DMS153 treated with DMSO at 0.1 percent for 48 hours (cell line): ENCODE measurements around the gene GAL3ST2.
A peak's percentile ranks its signal among the peaks of the same experiment; 100 is the strongest.
"Not testable (repeated sequence)": the region's sequence is repeated elsewhere in the genome, so short reads cannot be mapped to it uniquely, and the experiment has no call there.

ENCODE experiments used
- DNase-seq: peaks from one replicate; lab custom pipeline; 2025; ENCODE audit not compliant: unreplicated experiment; lab: John Stamatoyannopoulos, UW

The GAL3ST2 gene

GRCh38 chr2:241776336-241777169 lies at the start of gene GAL3ST2:
Gene GAL3ST2 (plus strand): TSS chr2:241776822. CDS start chr2:241776956, 134 bp downstream.
- DNase-seq = no peak

GRCh38 chr2:241728000-241728399 lies 48.6 kb upstream of the GAL3ST2 start:
- DNase-seq = no peak

- DNase-seq = no peak
Measured at GRCh38 chr2:241728627-241729026, 48.0 kb upstream of the GAL3ST2 start.

DNA sequence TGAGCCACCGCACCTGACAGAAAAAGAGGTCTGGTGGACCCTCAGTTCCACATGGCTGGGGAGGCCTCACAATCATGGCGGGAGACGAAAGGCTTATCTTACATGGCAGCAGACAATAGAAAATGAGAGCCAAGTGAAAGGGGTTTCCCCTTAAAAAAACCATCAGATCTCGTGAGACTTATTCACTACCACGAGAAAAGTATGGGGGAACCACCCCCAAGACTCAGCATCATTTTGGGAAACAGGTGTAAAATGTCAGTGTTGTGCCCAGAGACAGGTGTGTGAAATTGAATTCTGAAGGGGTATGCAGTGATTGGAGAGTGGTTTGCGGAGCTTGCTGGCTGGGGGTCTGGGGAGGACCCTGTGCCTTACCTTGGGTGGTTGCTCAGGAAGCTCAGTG lies 46.8 kb upstream of the GAL3ST2 start:
- no peak for DNase-seq

DNA sequence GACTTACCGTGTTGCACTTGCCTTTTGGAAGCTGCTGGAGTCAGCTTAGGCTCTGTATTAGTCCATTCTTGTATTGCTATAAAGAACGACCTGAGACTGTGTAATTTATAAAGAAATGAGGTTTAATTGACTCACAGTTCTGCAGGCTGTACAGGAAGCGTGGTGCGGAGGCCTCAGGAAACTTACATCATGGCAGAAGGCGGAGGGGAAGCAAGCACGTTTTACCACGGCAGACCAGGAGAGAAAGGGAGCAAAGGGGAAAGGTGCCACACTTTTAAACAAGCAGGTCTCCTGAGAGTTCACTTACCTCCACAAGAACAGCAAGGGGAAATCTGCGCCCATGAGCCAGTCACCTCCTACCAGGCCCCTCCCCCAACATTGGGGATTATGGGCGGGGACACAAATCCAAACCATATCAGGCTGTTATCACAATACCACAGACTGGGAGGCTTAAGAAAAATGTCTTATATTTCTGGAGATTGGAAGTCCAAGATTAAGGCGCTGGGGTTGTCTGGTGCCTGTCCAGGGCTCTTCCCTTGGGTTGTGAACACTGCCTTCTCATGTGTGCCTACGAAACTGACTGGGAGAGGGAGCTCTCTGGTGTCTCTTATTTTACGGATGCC lies 45.8 kb upstream of the GAL3ST2 start:
- no peak for DNase-seq

DNA sequence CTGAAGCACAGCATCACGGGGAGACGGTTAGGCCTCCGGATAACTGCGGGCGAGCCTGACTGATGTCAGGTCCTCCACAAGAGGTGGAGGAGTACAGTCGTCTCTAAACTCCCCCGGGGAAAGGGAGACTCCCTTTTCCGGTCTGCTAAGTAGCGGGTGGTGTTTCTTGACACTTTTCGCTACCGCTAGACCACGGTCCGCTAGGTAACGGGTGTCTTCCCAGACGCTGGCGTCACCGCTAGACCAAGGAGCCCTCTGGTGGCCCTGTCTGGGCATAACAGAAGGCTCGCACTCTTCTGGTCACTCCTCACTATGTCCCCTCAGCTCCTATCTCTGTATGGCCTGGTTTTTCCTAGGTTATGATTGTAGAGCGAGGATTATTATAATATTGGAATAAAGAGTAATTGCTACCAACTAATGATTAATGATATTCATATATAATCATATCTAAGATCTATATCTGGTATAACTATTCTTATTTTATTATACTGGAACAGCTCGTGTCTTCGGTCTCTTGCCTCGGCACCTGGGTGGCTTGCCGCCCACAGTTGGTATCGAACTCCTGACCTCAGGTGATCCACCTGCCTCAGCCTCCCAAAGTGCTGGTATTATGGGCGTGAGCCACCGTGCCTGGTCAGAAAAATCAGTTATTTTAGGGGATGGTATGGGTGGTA lies 44.0 kb upstream of the GAL3ST2 start:
- DNase-seq = not testable (repeated sequence)

GRCh38 chr2:241733391-241734207 lies 43.0 kb upstream of the GAL3ST2 start:
- no peak for DNase-seq

DNA sequence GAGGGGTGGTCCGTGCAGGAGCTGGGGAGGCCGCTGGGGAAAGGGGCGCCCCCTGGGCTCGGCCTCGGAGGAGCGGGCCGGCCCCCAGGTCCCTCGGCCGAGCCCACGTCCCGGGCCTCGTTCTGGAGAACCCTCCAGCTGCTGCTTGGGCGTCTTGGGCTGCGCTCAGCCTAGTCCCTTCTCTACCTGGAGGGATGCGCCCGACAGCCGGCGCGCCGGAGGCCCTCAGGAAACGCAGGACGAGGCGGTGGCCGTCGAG lies 42.5 kb upstream of the GAL3ST2 start:
- DNase-seq = no peak

DNA sequence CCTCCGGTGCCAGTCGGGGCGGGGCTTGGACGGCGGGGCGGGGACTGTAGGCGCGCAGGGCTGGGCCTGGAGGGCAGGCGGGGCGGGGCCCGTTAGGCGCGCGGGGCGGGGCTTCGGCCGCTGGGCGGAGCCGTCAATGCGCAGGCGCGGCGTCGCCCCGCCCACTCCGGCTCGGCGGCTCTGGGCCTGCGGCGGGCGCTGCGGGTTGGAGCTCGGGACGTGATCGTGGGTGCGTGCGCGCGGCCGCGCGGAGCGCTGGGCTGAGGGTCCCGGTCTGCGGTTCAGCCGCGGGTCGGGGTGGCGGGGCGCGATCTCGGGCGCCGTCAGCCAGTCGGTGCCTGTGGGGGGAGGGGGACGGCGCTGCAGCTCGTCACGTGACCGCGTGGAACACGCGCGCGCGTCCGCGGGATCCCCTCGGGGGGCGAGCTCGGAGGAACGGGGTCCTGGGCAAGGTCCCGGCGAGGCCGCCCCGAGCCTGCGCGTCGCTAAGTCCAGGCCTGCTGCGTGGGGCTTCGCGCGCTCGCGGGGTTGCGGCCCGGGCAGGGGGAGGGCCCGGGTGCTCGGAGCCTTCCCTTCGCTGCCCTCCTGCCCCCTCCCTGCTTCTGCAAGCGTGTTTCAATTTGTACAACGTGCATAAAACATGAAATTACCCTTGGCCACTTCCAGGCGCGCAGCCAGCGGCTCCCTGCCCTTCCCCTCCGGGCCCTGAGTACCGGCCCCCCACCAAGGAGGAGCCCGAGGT lies 42.0 kb upstream of the GAL3ST2 start, which contains the start of gene D2HGDH:
Gene D2HGDH, plus strand, starts transcription at position 164 of the 742 bp plus-strand sequence. CDS start 595 bp downstream, outside the sequence.
- peak; percentile 70 for DNase-seq

GRCh38 chr2:241736111-241736510 lies 40.5 kb upstream of the GAL3ST2 start:
- DNase-seq = no peak

DNA sequence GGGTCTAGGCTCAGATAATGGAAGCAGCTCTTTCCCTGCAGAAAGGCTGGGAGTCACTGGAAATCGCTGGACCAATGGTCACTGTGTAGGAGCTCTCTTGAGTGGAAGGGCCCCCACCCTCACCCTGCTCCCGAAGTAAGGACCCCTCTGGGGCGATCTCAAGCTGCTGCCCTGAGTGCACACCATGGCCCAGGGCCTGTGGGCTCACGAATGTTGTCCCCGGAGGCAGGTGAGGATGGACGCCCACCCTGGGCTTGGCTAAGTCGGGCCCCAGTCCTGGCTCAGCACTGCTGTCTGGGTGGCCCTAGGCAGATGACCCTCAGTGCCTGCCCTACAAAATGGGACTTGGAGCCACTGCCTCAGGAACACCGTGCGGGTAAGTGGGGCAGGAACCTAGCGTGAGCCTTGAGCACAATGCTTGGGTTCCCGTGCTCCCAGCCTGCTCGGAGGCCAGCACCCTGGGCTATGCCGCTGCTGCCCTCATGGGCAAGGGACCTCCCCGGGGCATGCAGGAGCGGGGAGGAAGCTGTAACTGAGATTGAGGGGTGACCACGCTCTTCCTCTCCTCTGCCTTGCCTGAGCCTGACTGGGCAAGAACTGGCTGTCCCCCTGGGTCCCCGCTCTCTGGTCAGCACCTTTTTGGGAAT lies 38.5 kb upstream of the GAL3ST2 start:
- DNase-seq = no peak

GRCh38 chr2:241739177-241739576 lies 37.4 kb upstream of the GAL3ST2 start:
- no peak for DNase-seq

DNA sequence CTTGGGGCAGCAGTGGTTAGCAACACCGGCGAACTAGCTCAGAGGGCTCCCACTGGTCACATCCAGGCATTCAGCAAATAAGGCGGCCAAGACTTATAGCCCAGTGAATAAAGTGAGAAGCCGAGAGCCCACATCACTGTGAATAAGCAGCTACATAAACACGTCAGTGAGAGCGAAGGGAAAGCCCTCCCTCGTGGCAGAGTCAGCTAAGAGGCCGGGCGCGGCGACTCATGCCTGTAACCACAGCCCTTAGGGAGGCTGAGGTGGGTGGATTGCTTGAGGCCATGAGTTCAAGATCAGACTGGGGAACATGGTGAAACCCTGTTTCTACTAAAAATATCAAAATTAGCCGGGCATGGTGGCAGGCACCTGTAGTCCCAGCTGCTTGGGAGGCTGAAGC lies 37.0 kb upstream of the GAL3ST2 start:
- no peak for DNase-seq

GRCh38 chr2:241741016-241741415 lies 35.6 kb upstream of the GAL3ST2 start:
- no peak for DNase-seq

- DNase-seq = no peak
Measured at GRCh38 chr2:241742320-241742939, 34.2 kb upstream of the GAL3ST2 start.

- DNase-seq = not testable (repeated sequence)
Measured at GRCh38 chr2:241743008-241743407, 33.6 kb upstream of the GAL3ST2 start.

DNA sequence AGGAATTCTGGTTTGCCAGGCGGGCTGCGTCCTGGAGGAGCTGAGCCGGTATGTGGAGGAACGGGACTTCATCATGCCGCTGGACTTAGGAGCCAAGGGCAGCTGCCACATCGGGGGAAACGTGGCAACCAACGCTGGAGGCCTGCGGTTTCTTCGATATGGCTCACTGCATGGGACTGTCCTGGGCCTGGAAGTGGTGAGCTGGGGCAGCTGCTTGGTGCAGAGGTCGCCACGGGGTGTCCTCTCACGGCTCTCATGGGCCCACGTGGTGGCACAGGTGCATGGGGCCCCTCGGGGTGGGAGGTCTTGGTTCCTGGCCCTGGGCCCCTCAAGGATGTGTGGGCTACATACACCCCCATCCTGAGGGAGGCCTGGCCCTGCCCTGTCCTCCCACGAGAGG lies 33.0 kb upstream of the GAL3ST2 start:
- no peak for DNase-seq

- no peak for DNase-seq
Measured at GRCh38 chr2:241744028-241744754, 32.4 kb upstream of the GAL3ST2 start.

- no peak for DNase-seq
Measured at GRCh38 chr2:241745276-241745675, 31.3 kb upstream of the GAL3ST2 start.
